HG03135 (cell line): ENCODE measurements around the gene DEFB129.
"Not testable (repeated sequence)": the region's sequence is repeated elsewhere in the genome, so short reads cannot be mapped to it uniquely, and the experiment has no call there.

Experiments
- ATAC-seq: cut with Tn5 transposase; IDR thresholded peaks from one replicate; pipeline ENCODE4 v1.9.1; 2021; ENCODE audit warnings: mild to moderate bottlenecking, moderate library complexity; ENCODE audit not compliant: unreplicated experiment

The DEFB129 gene

DNA sequence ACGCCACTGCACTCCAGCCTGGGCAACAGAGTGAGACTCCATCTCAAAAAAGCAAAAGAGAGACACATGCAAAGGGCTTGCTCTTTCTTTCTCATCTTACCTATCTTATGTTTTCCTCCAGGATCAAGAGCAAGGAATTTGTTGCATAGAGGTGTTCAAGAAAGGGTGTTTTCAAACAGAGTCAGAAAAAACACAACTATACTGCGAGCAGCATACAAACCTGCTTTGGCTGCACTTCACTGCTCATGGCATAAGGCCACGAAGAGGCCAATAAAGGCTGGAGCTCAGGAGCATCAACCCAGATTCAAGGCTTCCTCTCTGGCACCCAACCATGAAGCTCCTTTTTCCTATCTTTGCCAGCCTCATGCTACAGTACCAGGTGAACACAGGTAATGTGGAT lies at the start of gene DEFB129:
DEFB129 (plus strand) TSS at position 301 of the 400 bp plus-strand sequence; CDS start at position 332, 31 bp downstream.
- ATAC-seq, result no peak

- ATAC-seq, result no peak
Measured at GRCh38 chr20:184288-184687, 42.8 kb upstream of the DEFB129 start.

- no peak for ATAC-seq
Measured at GRCh38 chr20:187733-188132, 39.3 kb upstream of the DEFB129 start.

- ATAC-seq, result no peak
Measured at GRCh38 chr20:189611-190010, 37.4 kb upstream of the DEFB129 start, which contains the start of gene DEFB128. TSS of gene DEFB128 (minus strand) at chr20:189711. CDS start at chr20:189623, 88 bp downstream.

- ATAC-seq, result no peak
Measured at GRCh38 chr20:198225-198624, 28.8 kb upstream of the DEFB129 start.

- ATAC-seq, result no peak
Measured at GRCh38 chr20:199996-200395, 27.1 kb upstream of the DEFB129 start.

GRCh38 chr20:203630-204029 lies 23.4 kb upstream of the DEFB129 start:
- ATAC-seq, result not testable (repeated sequence)

- ATAC-seq, result no peak
Measured at GRCh38 chr20:208942-209566, 18.0 kb upstream of the DEFB129 start.

DNA sequence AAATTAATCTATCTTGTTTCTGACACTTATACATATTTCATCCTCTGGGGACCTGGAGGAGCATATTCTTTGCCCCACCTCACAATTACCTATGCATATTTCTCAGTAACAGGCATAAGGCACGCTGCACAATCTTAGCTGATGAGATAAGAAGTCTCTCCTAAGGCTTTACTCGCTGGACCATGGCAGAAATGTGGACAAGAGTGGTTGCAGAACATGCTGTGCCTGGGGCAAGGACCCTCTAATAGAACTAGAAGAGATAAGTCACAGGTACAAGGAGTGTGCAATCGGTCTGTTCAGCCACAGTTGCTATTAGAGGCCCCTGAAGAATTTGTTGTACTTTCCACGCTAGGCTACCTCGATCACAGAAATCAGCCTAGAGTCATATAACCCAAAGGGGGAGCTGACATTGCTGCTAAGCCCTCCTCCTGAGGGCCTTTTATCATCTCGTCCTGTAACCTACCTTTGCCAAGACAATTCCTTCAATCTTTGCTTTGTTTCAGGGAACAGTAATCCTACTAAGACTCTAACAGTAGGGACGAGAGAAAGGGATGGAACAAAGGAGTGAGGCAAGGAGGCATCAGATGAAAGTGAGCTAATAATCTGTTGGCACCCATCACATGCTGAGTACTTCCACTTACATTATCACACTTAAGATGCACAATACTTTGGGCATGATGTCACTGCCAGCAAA lies 16.1 kb upstream of the DEFB129 start:
- ATAC-seq, result no peak

DNA sequence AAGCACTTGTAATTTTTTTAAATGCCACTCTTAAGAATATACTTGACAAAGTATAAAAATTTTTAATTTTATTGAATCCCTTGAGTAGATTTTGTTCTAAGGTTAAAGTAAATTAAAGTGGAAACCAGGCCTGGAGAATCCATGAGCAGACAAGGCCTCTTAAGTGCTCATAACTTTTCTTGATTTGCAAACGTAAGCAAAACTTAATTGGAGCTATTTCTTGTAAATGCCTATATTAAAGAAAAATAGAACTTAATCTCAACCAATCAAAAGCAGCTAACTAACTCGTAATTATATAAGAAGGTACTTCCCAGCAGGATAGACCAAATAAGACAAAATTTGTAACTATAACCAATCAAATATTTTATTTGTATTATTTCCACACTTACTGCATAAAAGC lies 12.7 kb upstream of the DEFB129 start:
- ATAC-seq, result no peak

GRCh38 chr20:215796-216195 lies 11.3 kb upstream of the DEFB129 start:
- no peak for ATAC-seq

DNA sequence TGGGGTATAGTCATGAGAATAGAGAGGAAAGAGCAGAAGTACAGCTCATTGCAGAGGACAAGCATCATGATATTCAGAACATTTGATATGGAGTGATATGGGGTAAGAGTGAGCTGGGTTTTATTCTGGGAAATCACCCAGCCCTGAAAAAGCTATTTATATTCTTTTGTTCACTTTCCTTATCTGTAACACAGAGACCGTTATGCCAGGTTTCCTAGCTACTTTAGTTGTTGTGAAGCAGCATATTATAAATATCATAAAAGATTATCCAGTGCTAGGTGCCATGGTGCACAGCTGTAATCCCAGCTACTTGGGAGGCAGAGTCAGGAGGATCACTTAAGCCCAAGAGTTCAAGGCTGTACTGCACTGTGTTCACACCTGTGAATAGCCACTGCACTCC lies 9.8 kb upstream of the DEFB129 start:
- ATAC-seq, result no peak

DNA sequence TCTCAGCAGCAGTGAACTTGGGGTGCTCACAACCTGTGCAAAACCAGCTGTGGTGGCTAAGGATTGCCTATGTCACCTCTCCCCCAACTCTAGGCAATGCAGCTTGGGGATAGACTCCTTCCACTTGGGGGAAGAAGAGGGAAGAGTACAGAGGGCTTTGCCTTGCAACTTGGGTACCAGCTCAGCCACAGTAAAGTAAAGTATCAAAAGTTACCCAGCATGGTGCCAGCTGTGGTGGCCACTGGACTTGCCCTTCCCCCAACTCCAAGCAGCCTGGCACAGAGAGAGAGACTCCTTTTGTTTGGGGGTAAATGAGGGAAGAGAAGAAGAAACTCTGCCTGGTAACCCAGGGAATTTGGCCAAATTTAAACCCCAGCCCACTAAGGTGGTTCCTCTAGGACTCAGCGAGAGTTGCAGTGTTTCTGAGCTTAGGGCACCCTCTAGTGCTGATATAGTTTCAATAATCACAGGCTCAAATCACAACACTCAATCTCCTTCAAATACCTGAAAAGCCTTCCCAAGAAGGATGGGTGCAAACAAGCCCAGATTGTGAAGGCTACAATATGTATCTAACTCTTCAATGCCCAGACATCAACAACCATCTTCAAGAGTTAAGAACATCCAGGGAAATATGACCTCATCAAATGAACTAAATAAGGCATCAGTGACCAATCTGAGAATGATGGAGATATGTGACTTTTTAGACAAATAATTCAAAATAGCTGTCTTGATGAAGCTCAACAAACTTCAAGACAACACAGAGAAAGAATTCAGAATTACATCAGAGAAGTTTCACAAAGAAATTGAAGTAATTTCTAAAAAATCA lies 7.6 kb upstream of the DEFB129 start:
- ATAC-seq, result no peak

GRCh38 chr20:221258-221830 lies 5.7 kb upstream of the DEFB129 start:
- no peak for ATAC-seq

- ATAC-seq, result not testable (repeated sequence)
Measured at GRCh38 chr20:225879-226278, 1.2 kb upstream of the DEFB129 start.

GRCh38 chr20:227439-228105 lies 514 bp downstream of the DEFB129 start:
- ATAC-seq, result no peak

DNA sequence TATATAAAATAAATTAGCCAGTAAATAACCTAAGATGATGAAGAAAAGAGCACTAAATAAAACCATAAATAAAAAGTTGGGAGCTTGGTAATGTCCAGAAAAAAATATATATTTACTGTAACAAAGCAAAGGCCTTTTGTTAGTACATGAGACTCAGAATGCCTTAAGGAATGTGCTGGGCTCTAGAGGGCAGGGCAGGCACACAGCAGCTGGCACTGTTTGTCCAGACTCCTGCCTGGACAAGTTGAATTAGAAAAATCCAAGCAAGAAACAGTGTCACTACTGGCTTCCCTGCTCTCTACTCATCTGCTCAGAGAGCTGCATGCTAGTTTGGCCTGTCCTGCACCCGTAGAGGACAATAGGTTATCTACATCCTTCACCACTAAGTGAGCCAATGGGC lies 8.8 kb downstream of the DEFB129 start:
- no peak for ATAC-seq

DNA sequence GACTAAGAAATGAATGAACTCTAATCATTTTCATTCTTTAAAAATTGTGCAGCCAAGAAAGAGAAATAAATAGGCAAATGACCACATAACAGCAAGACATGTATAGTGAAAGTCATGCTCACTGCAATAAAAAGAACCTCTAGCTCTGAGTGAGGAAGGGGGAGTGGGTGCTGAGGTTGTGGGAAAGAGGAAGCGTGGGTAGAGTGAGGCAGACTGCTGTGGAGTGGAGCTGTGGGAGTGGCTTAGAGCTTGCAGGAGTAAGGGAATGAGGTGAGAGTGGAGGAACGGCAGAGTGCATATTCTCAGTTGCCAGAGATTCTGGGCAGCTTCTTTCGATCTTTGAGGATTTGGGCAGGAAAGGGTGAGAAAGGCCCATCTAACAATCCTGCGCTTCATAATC lies 10.4 kb downstream of the DEFB129 start:
- ATAC-seq, result no peak

- ATAC-seq, result no peak
Measured at GRCh38 chr20:237929-238328, 10.9 kb downstream of the DEFB129 start.

- ATAC-seq, result no peak
Measured at GRCh38 chr20:242905-243304, 15.8 kb downstream of the DEFB129 start.

- no peak for ATAC-seq
Measured at GRCh38 chr20:251354-251753, 24.3 kb downstream of the DEFB129 start.
